GM12878 (cell line): ENCODE data around the gene SAPCD2. TPM values are rescaled to one million over a fixed set of nuclear protein-coding genes. Genes with fewer than 3 reads are reported as not detected.

Experiments used
- CBFB ChIP-seq: IDR thresholded peaks from 2 replicates; pipeline ENCODE4 v1.6.1; 2016; ENCODE audit warnings: antibody characterized with exemption, low read depth
- CREM ChIP-seq: IDR thresholded peaks from 2 replicates; pipeline ENCODE4 v1.6.1; 2014; ENCODE audit warnings: antibody characterized with exemption, low read depth
- EGR1 ChIP-seq, 2 experiments: IDR thresholded peaks; 1 replicate in 1 of 2; 2 replicates in 1 of 2; pipeline ENCODE4 v1.6.1; 2011 to 2012; ENCODE audit warnings: low read depth in 2 of 2, low read length in 2 of 2, borderline replicate concordance in 1 of 2, mild to moderate bottlenecking in 1 of 2, moderate library complexity in 1 of 2
- ETV6 ChIP-seq, 2 experiments: fragments of 450-650 bp in 1 of 2; IDR thresholded peaks in 1 of 2; conservative IDR thresholded peaks in 1 of 2; 2 replicates each; pipeline ENCODE4 v1.6.1; 2014; ENCODE audit warnings: antibody characterized with exemption in 1 of 2, borderline replicate concordance in 1 of 2, low read depth in 1 of 2, mild to moderate bottlenecking in 1 of 2, moderate library complexity in 1 of 2
- NRF1 ChIP-seq: conservative IDR thresholded peaks from 2 replicates; pipeline ENCODE4 v1.6.1; 2011; ENCODE audit warnings: mild to moderate bottlenecking, low read depth, low read length, improper control_type of control experiment
- PAX8 ChIP-seq: fragments of 450-650 bp; IDR thresholded peaks from 2 replicates; pipeline ENCODE4 v1.6.1; 2017; ENCODE audit warnings: mild to moderate bottlenecking, moderate library complexity
- SRF ChIP-seq, 2 experiments: IDR thresholded peaks; 2 replicates each; pipeline ENCODE4 v1.6.1; 2011; ENCODE audit warnings: low read depth in 2 of 2, low read length in 2 of 2, mild to moderate bottlenecking in 1 of 2, moderate library complexity in 1 of 2
- TCF12 ChIP-seq: IDR thresholded peaks from 2 replicates; pipeline ENCODE4 v1.6.1; 2011; ENCODE audit warnings: low read depth, mild to moderate bottlenecking, low read length
- ZBTB33 ChIP-seq: fragments of 450-650 bp; IDR thresholded peaks from 2 replicates; pipeline ENCODE4 v1.6.1; 2017; ENCODE audit warnings: mild to moderate bottlenecking
- ZBTB4 ChIP-seq: fragments of 450-650 bp; formaldehyde crosslinking; IDR thresholded peaks from 2 replicates; pipeline ENCODE4 v1.4.0; 2022; ENCODE audit warnings: mild to moderate bottlenecking, moderate library complexity
- ZBTB40 ChIP-seq: fragments of 450-650 bp; IDR thresholded peaks from 2 replicates; pipeline ENCODE4 v1.6.1; 2016; ENCODE audit warnings: mild to moderate bottlenecking, moderate library complexity, borderline replicate concordance
- ZNF384 ChIP-seq: IDR thresholded peaks from 2 replicates; pipeline ENCODE4 v1.6.1; 2012; ENCODE audit warnings: low read depth, mild to moderate bottlenecking, low read length, improper control_type of control experiment, borderline replicate concordance
- polyA plus RNA-seq, 11 experiments: library from polyadenylated mRNA; depleted of rRNA in 4 of 11; unstranded in 6 of 11; stranded (reverse) in 5 of 11; fragments of >200 nt; fragmentation: Nextera tagmentation in 4 of 11; fragmentation: Illumina TruSeq in 1 of 11; extraction: Ambion mirVana in 4 of 11; extraction: Trizol in 1 of 11; gene quantifications; 1 replicate in 1 of 11; 2 replicates in 10 of 11; pipeline versions ENCODE4 v1.2.1 to v1.2.3, GENCODE V29; 2011 to 2016; ENCODE audit warnings: inconsistent platforms in 2 of 11, missing spikeins in 2 of 11, low read depth in 1 of 11
- total RNA-seq, 4 experiments: library from RNA; depleted of rRNA in 3 of 4; stranded (reverse); fragments of >200 nt in 3 of 4; fragmentation: Illumina TruSeq in 1 of 4; extraction: Trizol in 1 of 4; gene quantifications; 2 replicates each; pipeline versions ENCODE4 v1.2.1 to v1.2.3, GENCODE V29; 2013 to 2021
- TF ChIP-seq, protein P1 (sequence below): fragments of 450-650 bp; IDR thresholded peaks from 2 replicates; pipeline ENCODE4 v1.6.1; 2017; ENCODE audit warnings: mild to moderate bottlenecking, moderate library complexity

SAPCD2 gene
- total and polyA plus RNA-seq, 10 of the 15 experiments (the other 5 are each of a cell fraction or from before 2014, with no cell fraction given) = 1.6 to 35.2 (median 7.2) TPM

DNA sequence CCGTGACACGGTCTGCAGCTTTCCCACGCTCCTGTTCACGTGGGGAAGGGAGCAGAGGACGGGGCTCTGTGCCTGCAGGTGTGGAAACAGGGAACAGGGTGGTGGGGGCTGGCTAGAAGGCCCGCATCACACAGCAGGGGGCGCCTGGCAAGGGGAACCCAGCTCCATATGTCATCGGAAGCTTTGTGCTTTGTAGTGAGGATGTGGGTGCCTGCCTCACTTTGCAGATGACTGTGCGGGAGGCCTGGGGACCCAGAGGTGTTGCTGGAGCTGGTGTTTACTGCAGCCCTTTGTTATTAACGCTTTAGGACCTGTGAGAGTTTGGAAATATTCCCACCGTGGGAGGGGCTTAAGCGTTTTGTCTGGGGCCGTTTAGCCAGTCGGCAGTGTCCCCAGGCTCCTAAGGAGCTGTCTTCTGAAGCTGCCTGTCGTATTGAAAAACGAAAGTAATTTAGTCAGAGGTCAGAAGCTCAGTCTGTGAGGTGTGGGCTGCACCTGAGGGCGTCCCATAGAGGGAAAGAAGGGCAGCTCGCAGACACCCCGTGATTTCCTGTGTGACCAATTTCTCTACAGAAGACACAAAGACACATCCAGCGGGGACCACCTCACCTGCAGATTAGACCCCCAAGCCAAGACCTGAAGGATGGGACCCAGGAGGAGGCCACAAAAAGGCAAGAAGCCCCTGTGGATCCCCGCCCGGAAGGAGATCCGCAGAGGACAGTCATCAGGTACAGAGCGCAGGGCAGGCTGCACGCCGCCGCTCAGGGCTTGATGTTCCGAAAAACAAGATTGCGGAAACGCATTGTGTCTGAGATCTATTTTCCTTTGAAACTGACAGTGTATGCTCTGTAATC lies 25.5 kb upstream of the SAPCD2 start (continued):
- TF ChIP-seq, protein P1, sequence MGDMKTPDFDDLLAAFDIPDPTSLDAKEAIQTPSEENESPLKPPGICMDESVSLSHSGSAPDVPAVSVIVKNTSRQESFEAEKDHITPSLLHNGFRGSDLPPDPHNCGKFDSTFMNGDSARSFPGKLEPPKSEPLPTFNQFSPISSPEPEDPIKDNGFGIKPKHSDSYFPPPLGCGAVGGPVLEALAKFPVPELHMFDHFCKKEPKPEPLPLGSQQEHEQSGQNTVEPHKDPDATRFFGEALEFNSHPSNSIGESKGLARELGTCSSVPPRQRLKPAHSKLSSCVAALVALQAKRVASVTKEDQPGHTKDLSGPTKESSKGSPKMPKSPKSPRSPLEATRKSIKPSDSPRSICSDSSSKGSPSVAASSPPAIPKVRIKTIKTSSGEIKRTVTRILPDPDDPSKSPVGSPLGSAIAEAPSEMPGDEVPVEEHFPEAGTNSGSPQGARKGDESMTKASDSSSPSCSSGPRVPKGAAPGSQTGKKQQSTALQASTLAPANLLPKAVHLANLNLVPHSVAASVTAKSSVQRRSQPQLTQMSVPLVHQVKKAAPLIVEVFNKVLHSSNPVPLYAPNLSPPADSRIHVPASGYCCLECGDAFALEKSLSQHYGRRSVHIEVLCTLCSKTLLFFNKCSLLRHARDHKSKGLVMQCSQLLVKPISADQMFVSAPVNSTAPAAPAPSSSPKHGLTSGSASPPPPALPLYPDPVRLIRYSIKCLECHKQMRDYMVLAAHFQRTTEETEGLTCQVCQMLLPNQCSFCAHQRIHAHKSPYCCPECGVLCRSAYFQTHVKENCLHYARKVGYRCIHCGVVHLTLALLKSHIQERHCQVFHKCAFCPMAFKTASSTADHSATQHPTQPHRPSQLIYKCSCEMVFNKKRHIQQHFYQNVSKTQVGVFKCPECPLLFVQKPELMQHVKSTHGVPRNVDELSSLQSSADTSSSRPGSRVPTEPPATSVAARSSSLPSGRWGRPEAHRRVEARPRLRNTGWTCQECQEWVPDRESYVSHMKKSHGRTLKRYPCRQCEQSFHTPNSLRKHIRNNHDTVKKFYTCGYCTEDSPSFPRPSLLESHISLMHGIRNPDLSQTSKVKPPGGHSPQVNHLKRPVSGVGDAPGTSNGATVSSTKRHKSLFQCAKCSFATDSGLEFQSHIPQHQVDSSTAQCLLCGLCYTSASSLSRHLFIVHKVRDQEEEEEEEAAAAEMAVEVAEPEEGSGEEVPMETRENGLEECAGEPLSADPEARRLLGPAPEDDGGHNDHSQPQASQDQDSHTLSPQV = no peak
- TF ChIP-seq EGR1 (IDR thresholded peaks at IDR 0.05; ENCODE audit: borderline replicate concordance in 1 of 2, low read depth in 2 of 2, low read length in 2 of 2) = no peak
- TF ChIP-seq ZBTB33 = no peak
- TF ChIP-seq ZBTB40 = no peak; the same call in 1 of the 2 replicates
- peak in 1 of 2 experiments; percentile 39; a peak in 1 of 4 replicates for TF ChIP-seq SRF (IDR thresholded peaks at IDR 0.05; ENCODE audit: low read depth in 2 of 2, low read length in 2 of 2)
- no peak for TF ChIP-seq ZBTB4 (CRISPR knock-in tag)
- no peak for TF ChIP-seq ETV6 (conservative IDR thresholded peaks at IDR 0.05 in 1 of 2, IDR thresholded peaks at IDR 0.05 in 1 of 2; ENCODE audit: borderline replicate concordance in 1 of 2, low read depth in 1 of 2)
- TF ChIP-seq PAX8 = no peak
- peak; percentile 65; the same call in 1 of the 2 replicates for TF ChIP-seq CBFB
- peak; percentile 88 for TF ChIP-seq CREM
- no peak for TF ChIP-seq NRF1
- TF ChIP-seq ZNF384 = no peak
- peak; percentile 59; the same call in 1 of the 2 replicates for TF ChIP-seq TCF12
